ENCODE data around the gene OPCML. TPM values are rescaled to one million over a fixed set of nuclear protein-coding genes. Genes with fewer than 3 reads are reported as not detected.

The OPCML gene
- total RNA-seq, 1 experiment from 2014 or later, result not detected

DNA sequence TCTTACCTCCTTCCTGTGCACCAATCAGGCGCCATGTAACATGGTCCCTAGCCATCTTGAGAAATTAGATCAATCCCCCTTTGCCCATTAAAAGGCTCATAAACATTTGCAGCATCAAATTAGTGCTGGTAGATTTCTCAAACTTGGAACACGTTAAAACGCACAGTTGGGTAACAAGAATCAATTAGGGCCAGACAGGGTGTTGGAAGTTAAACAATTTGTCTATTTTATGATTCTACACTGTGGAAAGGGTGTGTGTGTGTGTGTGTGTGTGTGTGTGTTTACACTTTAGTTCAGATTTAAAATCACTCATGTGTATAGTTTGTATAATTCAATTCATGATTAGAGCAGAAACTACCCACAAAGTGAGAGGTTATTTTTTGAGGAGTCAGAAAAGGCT is 682.0 kb downstream of the OPCML start:
- intact Hi-C loops (cut with micrococcal nuclease; ENCODE audit: unreplicated experiment), result no loop called here
- TF ChIP-seq POLR2AphosphoS5 (IDR thresholded peaks at IDR 0.05; ENCODE audit: low read depth, low read length) (no peak), TCF7L2 (IDR thresholded peaks at IDR 0.05; ENCODE audit: low read depth, low read length) (no peak), SIN3A (IDR thresholded peaks at IDR 0.05; ENCODE audit: borderline replicate concordance, insufficient read depth, low read depth, low read length) (no peak)
- TF ChIP-seq, protein P1, sequence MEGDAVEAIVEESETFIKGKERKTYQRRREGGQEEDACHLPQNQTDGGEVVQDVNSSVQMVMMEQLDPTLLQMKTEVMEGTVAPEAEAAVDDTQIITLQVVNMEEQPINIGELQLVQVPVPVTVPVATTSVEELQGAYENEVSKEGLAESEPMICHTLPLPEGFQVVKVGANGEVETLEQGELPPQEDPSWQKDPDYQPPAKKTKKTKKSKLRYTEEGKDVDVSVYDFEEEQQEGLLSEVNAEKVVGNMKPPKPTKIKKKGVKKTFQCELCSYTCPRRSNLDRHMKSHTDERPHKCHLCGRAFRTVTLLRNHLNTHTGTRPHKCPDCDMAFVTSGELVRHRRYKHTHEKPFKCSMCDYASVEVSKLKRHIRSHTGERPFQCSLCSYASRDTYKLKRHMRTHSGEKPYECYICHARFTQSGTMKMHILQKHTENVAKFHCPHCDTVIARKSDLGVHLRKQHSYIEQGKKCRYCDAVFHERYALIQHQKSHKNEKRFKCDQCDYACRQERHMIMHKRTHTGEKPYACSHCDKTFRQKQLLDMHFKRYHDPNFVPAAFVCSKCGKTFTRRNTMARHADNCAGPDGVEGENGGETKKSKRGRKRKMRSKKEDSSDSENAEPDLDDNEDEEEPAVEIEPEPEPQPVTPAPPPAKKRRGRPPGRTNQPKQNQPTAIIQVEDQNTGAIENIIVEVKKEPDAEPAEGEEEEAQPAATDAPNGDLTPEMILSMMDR (IDR thresholded peaks at IDR 0.05), result no peak
- TF ChIP-seq, protein P2, sequence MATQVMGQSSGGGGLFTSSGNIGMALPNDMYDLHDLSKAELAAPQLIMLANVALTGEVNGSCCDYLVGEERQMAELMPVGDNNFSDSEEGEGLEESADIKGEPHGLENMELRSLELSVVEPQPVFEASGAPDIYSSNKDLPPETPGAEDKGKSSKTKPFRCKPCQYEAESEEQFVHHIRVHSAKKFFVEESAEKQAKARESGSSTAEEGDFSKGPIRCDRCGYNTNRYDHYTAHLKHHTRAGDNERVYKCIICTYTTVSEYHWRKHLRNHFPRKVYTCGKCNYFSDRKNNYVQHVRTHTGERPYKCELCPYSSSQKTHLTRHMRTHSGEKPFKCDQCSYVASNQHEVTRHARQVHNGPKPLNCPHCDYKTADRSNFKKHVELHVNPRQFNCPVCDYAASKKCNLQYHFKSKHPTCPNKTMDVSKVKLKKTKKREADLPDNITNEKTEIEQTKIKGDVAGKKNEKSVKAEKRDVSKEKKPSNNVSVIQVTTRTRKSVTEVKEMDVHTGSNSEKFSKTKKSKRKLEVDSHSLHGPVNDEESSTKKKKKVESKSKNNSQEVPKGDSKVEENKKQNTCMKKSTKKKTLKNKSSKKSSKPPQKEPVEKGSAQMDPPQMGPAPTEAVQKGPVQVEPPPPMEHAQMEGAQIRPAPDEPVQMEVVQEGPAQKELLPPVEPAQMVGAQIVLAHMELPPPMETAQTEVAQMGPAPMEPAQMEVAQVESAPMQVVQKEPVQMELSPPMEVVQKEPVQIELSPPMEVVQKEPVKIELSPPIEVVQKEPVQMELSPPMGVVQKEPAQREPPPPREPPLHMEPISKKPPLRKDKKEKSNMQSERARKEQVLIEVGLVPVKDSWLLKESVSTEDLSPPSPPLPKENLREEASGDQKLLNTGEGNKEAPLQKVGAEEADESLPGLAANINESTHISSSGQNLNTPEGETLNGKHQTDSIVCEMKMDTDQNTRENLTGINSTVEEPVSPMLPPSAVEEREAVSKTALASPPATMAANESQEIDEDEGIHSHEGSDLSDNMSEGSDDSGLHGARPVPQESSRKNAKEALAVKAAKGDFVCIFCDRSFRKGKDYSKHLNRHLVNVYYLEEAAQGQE (IDR thresholded peaks at IDR 0.05; ENCODE audit: insufficient read depth in 1 of 2, low read depth in 2 of 2, low read length in 1 of 2), result no peak
- no peaks in the 10 kb centered on the region for H3K4me1 ChIP-seq (ENCODE audit: control insufficient read depth, insufficient read depth, low read length)
- no peak for ATAC-seq
- ChIA-PET POLR2A (no interaction called here), CTCF (no interaction called here)
- no peak for DNase-seq (ENCODE audit: low read depth, low spot score)
- no peaks in the 10 kb centered on the region for H3K36me3 ChIP-seq (ENCODE audit: control insufficient read depth, insufficient read depth, low read length)
- no peaks in the 10 kb centered on the region for H3K9me3 ChIP-seq (ENCODE audit: control insufficient read depth, insufficient read depth, low read depth, low read length)
- no peaks in the 10 kb centered on the region for H3K27me3 ChIP-seq (ENCODE audit: control insufficient read depth, insufficient read depth, low read length)
- no peak overlapping the region for H3K4me3 ChIP-seq (ENCODE audit: low read depth in 2 of 2, low read length in 2 of 2)
- in situ Hi-C loops (cut with HindIII; ENCODE audit: low pct_unique_long_range_greater_than_20kb, low sequenced_read_pairs), result no loop called here
- no TSS peak for BruUV-seq (replicated peaks)
- no peak overlapping the region for H3K27ac ChIP-seq (ENCODE audit: low read length)

DNA sequence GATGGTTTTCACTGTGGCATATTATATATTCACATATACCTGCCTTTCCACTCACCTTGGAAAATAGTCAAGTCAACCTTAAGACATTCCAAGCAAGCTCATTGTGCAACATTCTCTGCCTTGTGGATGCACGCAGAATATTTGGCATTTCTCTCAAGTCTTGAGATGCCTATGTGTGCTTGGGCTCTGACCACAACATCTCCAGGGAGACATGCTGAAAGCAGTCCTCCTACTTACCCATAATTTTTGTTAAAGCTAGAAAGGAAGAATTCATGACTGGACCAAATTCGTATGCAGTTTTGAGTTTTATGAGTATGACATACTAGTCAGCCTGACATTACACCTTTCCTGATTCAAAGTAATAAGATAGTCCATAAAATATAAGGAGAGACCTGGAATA is 684.0 kb downstream of the OPCML start:
- TF ChIP-seq POLR2AphosphoS5 (IDR thresholded peaks at IDR 0.05; ENCODE audit: low read depth, low read length) (no peak), TCF7L2 (IDR thresholded peaks at IDR 0.05; ENCODE audit: low read depth, low read length) (no peak), SIN3A (IDR thresholded peaks at IDR 0.05; ENCODE audit: borderline replicate concordance, insufficient read depth, low read depth, low read length) (no peak)
- TF ChIP-seq, protein P2 (IDR thresholded peaks at IDR 0.05; ENCODE audit: insufficient read depth in 1 of 2, low read depth in 2 of 2, low read length in 1 of 2), result no peak
- TF ChIP-seq, protein P1 (IDR thresholded peaks at IDR 0.05), result no peak
- Histone ChIP-seq H3K27ac (ENCODE audit: low read length) (no peak overlapping the region), H3K36me3 (ENCODE audit: control insufficient read depth, insufficient read depth, low read length) (no peaks in the 10 kb centered on the region), H3K9me3 (ENCODE audit: control insufficient read depth, insufficient read depth, low read depth, low read length) (no peaks in the 10 kb centered on the region), H3K27me3 (ENCODE audit: control insufficient read depth, insufficient read depth, low read length) (no peaks in the 10 kb centered on the region), H3K4me3 (ENCODE audit: low read depth in 2 of 2, low read length in 2 of 2) (no peak overlapping the region), H3K4me1 (ENCODE audit: control insufficient read depth, insufficient read depth, low read length) (no peaks in the 10 kb centered on the region)
- BruUV-seq (replicated peaks), result no TSS peak
- ChIA-PET CTCF (no interaction called here), POLR2A (no interaction called here)
- DNase-seq (ENCODE audit: low read depth, low spot score), result no peak
- no peak for ATAC-seq
- in situ Hi-C loops (cut with HindIII; ENCODE audit: low pct_unique_long_range_greater_than_20kb, low sequenced_read_pairs), result no loop called here
- intact Hi-C loops (cut with micrococcal nuclease; ENCODE audit: unreplicated experiment), result no loop called here
